CD4-positive, alpha-beta T cell (primary cell): ENCODE data around the gene BMS1. TPM values are rescaled to one million over a fixed set of nuclear protein-coding genes. Genes with fewer than 3 reads are reported as not detected.
A peak's percentile ranks its signal among the peaks of the same experiment; 100 is the strongest.

Source experiments
- ATAC-seq: fragments of 200-7000 bp; cut with Tn5 transposase; one replicate; pipeline ENCODE4 v1.10.0; 2022; ENCODE audit warnings: mild to moderate bottlenecking; ENCODE audit not compliant: poor library complexity
- CTCF ChIA-PET: fragments of 350-600 bp; sonication (Branson Sonifier 250); formaldehyde crosslinking; loops from one replicate; lab custom pipeline; 2021; ENCODE audit warnings: antibody characterized with exemption, inconsistent platforms; lab: Charles Lee
- POLR2A ChIA-PET: fragments of 350-600 bp; sonication (Branson Sonifier 250); formaldehyde crosslinking; loops from one replicate; lab custom pipeline; 2021; ENCODE audit warnings: antibody characterized with exemption, inconsistent platforms; lab: Charles Lee
- DNase-seq, 14 experiments: peaks; one replicate each; pipeline ENCODE4 v3.0.0-alpha.2; 2013 to 2020; ENCODE audit warnings: mixed read lengths in 2 of 14
- H3K27ac ChIP-seq, 2 donors: one replicate each; pipeline versions ENCODE4 v1.5.1 to v1.7.0; 2013; ENCODE audit warnings: low read length in 2 of 2, low read depth in 1 of 2, mild to moderate bottlenecking in 1 of 2
- H3K27me3 ChIP-seq, 2 experiments: 1 replicate in 1 of 2; 2 replicates in 1 of 2; pipeline versions ENCODE4 v1.6.1 to v1.7.0; 2013; ENCODE audit warnings: low read length in 2 of 2, control low read depth in 1 of 2, mild to moderate bottlenecking in 1 of 2, moderate library complexity in 1 of 2; ENCODE audit not compliant: insufficient read depth in 2 of 2, control insufficient read depth in 1 of 2
- H3K36me3 ChIP-seq: one replicate; pipeline ENCODE4 v1.6.1; 2013; ENCODE audit warnings: low read length, control low read depth; ENCODE audit not compliant: insufficient read depth
- H3K4me1 ChIP-seq: one replicate; pipeline ENCODE4 v1.6.1; 2013; ENCODE audit warnings: low read length, control low read depth; ENCODE audit not compliant: insufficient read depth
- H3K4me3 ChIP-seq: one replicate; pipeline ENCODE4 v1.5.1; 2013; ENCODE audit warnings: mild to moderate bottlenecking, low read length, moderate library complexity
- H3K9me3 ChIP-seq, 2 experiments: 1 replicate in 1 of 2; 2 replicates in 1 of 2; pipeline versions ENCODE4 v1.6.1 to v1.7.0; 2013; ENCODE audit warnings: low read length in 2 of 2, mild to moderate bottlenecking in 2 of 2, control low read depth in 1 of 2, moderate library complexity in 1 of 2; ENCODE audit not compliant: control insufficient read depth in 1 of 2, insufficient read depth in 1 of 2
- H3K27ac Mint-ChIP-seq: one replicate; pipeline ENCODE4 v1.8.0; 2020; ENCODE audit warnings: mixed read lengths
- H3K27me3 Mint-ChIP-seq: one replicate; pipeline ENCODE4 v1.8.0; 2021; ENCODE audit warnings: mixed read lengths
- H3K36me3 Mint-ChIP-seq: one replicate; pipeline ENCODE4 v1.8.0; 2021; ENCODE audit warnings: low read depth, mixed read lengths
- H3K4me1 Mint-ChIP-seq: one replicate; pipeline ENCODE4 v1.8.0; 2021; ENCODE audit warnings: low read depth, mixed read lengths
- H3K4me3 Mint-ChIP-seq: one replicate; pipeline ENCODE4 v1.8.0; 2020; ENCODE audit warnings: mild to moderate bottlenecking, mixed read lengths
- H3K9me3 Mint-ChIP-seq: one replicate; pipeline ENCODE4 v1.8.0; 2020; ENCODE audit warnings: mixed read lengths
- CTCF ChIP-seq: fragments of 200-600 bp; IDR thresholded peaks from one replicate; pipeline ENCODE4 v1.8.0; 2022; ENCODE audit warnings: antibody characterized with exemption, mild to moderate bottlenecking
- intact Hi-C, 2 experiments: fragments of 100-400 bp; cut with DNase I in 1 of 2; cut with micrococcal nuclease in 1 of 2; formaldehyde crosslinking; loops; one replicate each; pipeline versions ENCODE4 v1.15.1 to v1.9.0; 2023 to 2025; cut with DNase I, micrococcal nuclease
- total RNA-seq, 174 experiments: library from RNA in 2 of 174; stranded (reverse) in 2 of 174; gene quantifications; one replicate each; pipeline ENCODE4 v1.2.3 and lab custom pipeline; 2021 to 2026

BMS1 gene
- total RNA-seq, 2 experiments from 2014 or later, result 13.8 to 15.3 TPM

- POLR2A ChIA-PET, result no interaction called here
- no peaks in the 10 kb centered on the region for H3K36me3 Mint-ChIP-seq
- H3K4me3 Mint-ChIP-seq, result no peak overlapping the region
- H3K4me1 Mint-ChIP-seq, result no peaks in the 10 kb centered on the region
- Histone ChIP-seq H3K4me1 (no peaks in the 10 kb centered on the region), H3K36me3 (no peaks in the 10 kb centered on the region), H3K9me3 (peaks cover 5 to 11% of the 10 kb centered on the region in 2 experiments), H3K27ac (no peak overlapping the region), H3K27me3 (peaks cover 3 to 4% of the 10 kb centered on the region in 2 experiments), H3K4me3 (no peak overlapping the region)
- DNase-seq (no peak), ATAC-seq (no peak)
- CTCF ChIA-PET, result no interaction called here
- H3K9me3 Mint-ChIP-seq, result peaks cover 8% of the 10 kb centered on the region
- intact Hi-C loops, result no loop called here
- TF ChIP-seq CTCF, result no peak
- peaks cover 26% of the 10 kb centered on the region for H3K27me3 Mint-ChIP-seq
- no peak overlapping the region for H3K27ac Mint-ChIP-seq
Observed at GRCh38 chr10:42743697-42744096, 38.9 kb upstream of the BMS1 start.

- Mint-ChIP-seq H3K9me3 (peaks cover 8% of the 10 kb centered on the region), H3K4me1 (no peaks in the 10 kb centered on the region), H3K27ac (no peak overlapping the region), H3K36me3 (no peaks in the 10 kb centered on the region), H3K27me3 (peaks cover 26% of the 10 kb centered on the region), H3K4me3 (no peak overlapping the region)
- H3K36me3 ChIP-seq, result no peaks in the 10 kb centered on the region
- no peak overlapping the region for H3K27ac ChIP-seq
- no peak for TF ChIP-seq CTCF
- H3K4me3 ChIP-seq, result no peak overlapping the region
- no peak for ATAC-seq
- H3K27me3 ChIP-seq, result peaks cover 3 to 8% of the 10 kb centered on the region in 2 experiments
- POLR2A ChIA-PET, result no interaction called here
- CTCF ChIA-PET, result interaction anchor here (1.1 kb wide), 1 partner anchor 9 kb away, joined by 3 read pairs; no protein-coding TSS in a partner anchor
- intact Hi-C loops, result no loop called here
- H3K9me3 ChIP-seq, result peaks cover 5 to 11% of the 10 kb centered on the region in 2 experiments
- no peaks in the 10 kb centered on the region for H3K4me1 ChIP-seq
- no peak for DNase-seq
Observed at GRCh38 chr10:42744134-42744701, 38.4 kb upstream of the BMS1 start.

- ATAC-seq, result peak; percentile 73
- intact Hi-C loops, result loop anchor here (1.0 to 5.0 kb wide), 3 partner anchors 352 to 709 kb away; no protein-coding TSS in a partner anchor
- no peak overlapping the region for H3K27ac Mint-ChIP-seq
- H3K36me3 ChIP-seq, result no peaks in the 10 kb centered on the region
- peak overlapping the region; percentile 84 for H3K4me3 Mint-ChIP-seq
- H3K27me3 ChIP-seq, result peaks cover 45 to 74% of the 10 kb centered on the region in 2 experiments
- H3K4me3 ChIP-seq, result peak overlapping the region; percentile 56
- H3K9me3 Mint-ChIP-seq, result no peaks in the 10 kb centered on the region
- H3K27ac ChIP-seq, result no peak overlapping the region
- peak; percentile 29 to 74 (median 54) for DNase-seq
- ChIA-PET POLR2A (no interaction called here), CTCF (interaction anchor here (1.1 to 1.7 kb wide), 4 partner anchors 8 to 352 kb away, joined by 3 to 4 read pairs (median 3); no protein-coding TSS in a partner anchor)
- H3K4me1 ChIP-seq, result peaks cover 28% of the 10 kb centered on the region
- peaks cover 0 to 18% of the 10 kb centered on the region in 2 experiments for H3K9me3 ChIP-seq
- peaks cover 13% of the 10 kb centered on the region for H3K4me1 Mint-ChIP-seq
- no peaks in the 10 kb centered on the region for H3K36me3 Mint-ChIP-seq
- peaks cover 82% of the 10 kb centered on the region for H3K27me3 Mint-ChIP-seq
- peak; percentile 66 for TF ChIP-seq CTCF
Observed at GRCh38 chr10:42753126-42753506, 29.5 kb upstream of the BMS1 start.
